Fibroblast of upper back skin (primary cell): Measurements from ENCODE around the gene ARHGAP28.

Experiments
- DNase-seq: peaks from one replicate; pipeline ENCODE4 v3.0.0-alpha.2; 2013

ARHGAP28 gene

GRCh38 chr18:6940451-6940850 is 210.9 kb downstream of the ARHGAP28 start:
- no peak for DNase-seq

GRCh38 chr18:6941996-6942395 is 212.5 kb downstream of the ARHGAP28 start:
- no peak for DNase-seq

GRCh38 chr18:6942742-6943141 is 213.2 kb downstream of the ARHGAP28 start:
- no peak for DNase-seq

GRCh38 chr18:6943143-6943542 is 213.6 kb downstream of the ARHGAP28 start:
- no peak for DNase-seq

- DNase-seq = no peak
These were observed 218.0 kb downstream of the ARHGAP28 start for GRCh38 chr18:6947338-6948030.

GRCh38 chr18:6948281-6949055 is 219.0 kb downstream of the ARHGAP28 start:
- no peak for DNase-seq

GRCh38 chr18:6949800-6950586 is 220.5 kb downstream of the ARHGAP28 start:
- no peak for DNase-seq

- no peak for DNase-seq
These were observed 221.1 kb downstream of the ARHGAP28 start for GRCh38 chr18:6950641-6951040.

GRCh38 chr18:6951336-6952090 is 222.0 kb downstream of the ARHGAP28 start:
- no peak for DNase-seq

GRCh38 chr18:6954501-6954900 is 225.0 kb downstream of the ARHGAP28 start:
- no peak for DNase-seq

- DNase-seq = no peak
These were observed 225.8 kb downstream of the ARHGAP28 start for GRCh38 chr18:6955304-6955703.

GRCh38 chr18:6956495-6956894 is 227.0 kb downstream of the ARHGAP28 start:
- no peak for DNase-seq

- DNase-seq = no peak
These were observed 227.5 kb downstream of the ARHGAP28 start for GRCh38 chr18:6956999-6957398.

GRCh38 chr18:6959110-6959509 is 229.6 kb downstream of the ARHGAP28 start:
- DNase-seq = no peak

GRCh38 chr18:6960124-6960523 is 230.6 kb downstream of the ARHGAP28 start:
- no peak for DNase-seq

GRCh38 chr18:6960656-6961055 is 231.1 kb downstream of the ARHGAP28 start:
- DNase-seq = peak; percentile 67

- no peak for DNase-seq
These were observed 231.8 kb downstream of the ARHGAP28 start for GRCh38 chr18:6961331-6961730.

- no peak for DNase-seq
These were observed 233.3 kb downstream of the ARHGAP28 start for GRCh38 chr18:6962571-6963451.

- no peak for DNase-seq
These were observed 234.1 kb downstream of the ARHGAP28 start for GRCh38 chr18:6963452-6964097.
